A549 (cell line): ENCODE data around the gene MDGA2. TPM values are rescaled to one million over a fixed set of nuclear protein-coding genes. Genes with fewer than 3 reads are reported as not detected.

Experiments
- ATAC-seq, 2 experiments: fragments of 200-7000 bp in 1 of 2; fragments of >200 bp in 1 of 2; cut with Nextera tagmentation in 1 of 2; cut with Tn5 transposase in 1 of 2; 3 replicates each; pipeline versions ENCODE4 v1.8.0 to v1.9.1; 2018 to 2020; ENCODE audit warnings: mild to moderate bottlenecking in 1 of 2, moderate library complexity in 1 of 2
- CTCF ChIA-PET: fragments of 300-600 bp; sonication (Branson Sonifier 250); formaldehyde crosslinking; extraction: SDS; loops from one replicate; lab custom pipeline; 2021; ENCODE audit warnings: antibody characterized with exemption, inconsistent platforms; lab: Yijun Ruan, JAX
- POLR2A ChIA-PET: fragments of 350-600 bp; formaldehyde crosslinking; extraction: SDS; loops from one replicate; lab custom pipeline; 2021; ENCODE audit warnings: antibody characterized with exemption, inconsistent platforms; lab: Yijun Ruan, JAX
- DNase-seq, 2 experiments: peaks; one replicate each; pipeline versions ENCODE4 v3.0.0 to v3.0.0-alpha.2; 2011 to 2016; ENCODE audit warnings: low read depth in 1 of 2, low spot score in 1 of 2
- FAIRE-seq: peaks from 2 replicates; lab custom pipeline; 2011; peaks lifted over from hg19 to GRCh38; lab: Jason Lieb, UNC
- H3K27ac ChIP-seq, 2 experiments: fragments of >200 bp; sonication (Bioruptor Twin); formaldehyde crosslinking; 3 replicates each; pipeline ENCODE4 v1.5.1; 2016 to 2017
- H3K4me1 ChIP-seq: fragments of >200 bp; sonication (Bioruptor Twin); formaldehyde crosslinking; 3 replicates; pipeline ENCODE4 v1.6.1; 2016
- H3K4me2 ChIP-seq: fragments of >200 bp; sonication (Bioruptor Twin); formaldehyde crosslinking; 3 replicates; pipeline ENCODE4 v1.6.1; 2016
- H3K4me3 ChIP-seq: fragments of >200 bp; sonication (Bioruptor Twin); formaldehyde crosslinking; 3 replicates; pipeline ENCODE4 v1.5.1; 2016
- H3K9me3 ChIP-seq: fragments of >200 bp; sonication (Bioruptor Twin); formaldehyde crosslinking; 3 replicates; pipeline ENCODE4 v1.6.1; 2016
- BHLHE40 ChIP-seq: IDR thresholded peaks from 2 replicates; pipeline ENCODE4 v1.6.1; 2012; ENCODE audit warnings: low read depth, low read length, inconsistent platforms
- CBX2 ChIP-seq: fragments of 200-600 bp; sonication (generic); IDR thresholded peaks from 2 replicates; pipeline ENCODE4 v1.6.1; 2016; ENCODE audit warnings: low read depth, mild to moderate bottlenecking, borderline replicate concordance
- CBX8 ChIP-seq: fragments of 200-600 bp; sonication (generic); IDR thresholded peaks from 2 replicates; pipeline ENCODE4 v1.6.1; 2016
- CEBPB ChIP-seq, 2 experiments: fragments of >200 bp in 1 of 2; sonication (Bioruptor Twin) in 1 of 2; formaldehyde crosslinking in 1 of 2; IDR thresholded peaks; 2 replicates each; pipeline ENCODE4 v1.6.1; 2012 to 2016
- CTCF ChIP-seq: fragments of >200 bp; sonication (Bioruptor Twin); formaldehyde crosslinking; IDR thresholded peaks from 3 replicates; pipeline ENCODE4 v1.5.1; 2016
- E2F6 ChIP-seq: IDR thresholded peaks from 2 replicates; pipeline ENCODE4 v1.6.1; 2012; ENCODE audit warnings: low read depth, borderline replicate concordance
- EHF ChIP-seq: fragments of 250-450 bp; sonication (Bioruptor Pico); IDR thresholded peaks from 2 replicates; pipeline ENCODE4 v1.5.0; 2020; ENCODE audit warnings: mild to moderate bottlenecking
- EHMT2 ChIP-seq: fragments of 200-600 bp; sonication (generic); IDR thresholded peaks from 2 replicates; pipeline ENCODE4 v1.6.1; 2016; ENCODE audit warnings: antibody characterized with exemption, low read depth, mild to moderate bottlenecking, moderate library complexity
- FOSL2 ChIP-seq, 2 experiments: fragments of 450-650 bp in 1 of 2; fragments of >200 bp in 1 of 2; sonication (Bioruptor Twin) in 1 of 2; formaldehyde crosslinking; IDR thresholded peaks; 2 replicates each; pipeline versions ENCODE4 v1.5.0 to v1.6.1; 2016 to 2020; ENCODE audit warnings: mild to moderate bottlenecking in 1 of 2, moderate library complexity in 1 of 2
- FOXS1 ChIP-seq: fragments of 250-450 bp; sonication (Bioruptor Pico); IDR thresholded peaks from 2 replicates; pipeline ENCODE4 v1.5.0; 2020; ENCODE audit warnings: mild to moderate bottlenecking, moderate library complexity
- GATA3 ChIP-seq: IDR thresholded peaks from 2 replicates; pipeline ENCODE4 v1.6.1; 2012; ENCODE audit warnings: borderline replicate concordance
- HDAC2 ChIP-seq: fragments of 200-600 bp; sonication (generic); IDR thresholded peaks from 2 replicates; pipeline ENCODE4 v1.6.1; 2016
- HES2 ChIP-seq: fragments of >200 bp; sonication (Bioruptor Twin); formaldehyde crosslinking; IDR thresholded peaks from 2 replicates; pipeline ENCODE4 v1.6.1; 2016
- HOXB13 ChIP-seq: fragments of 250-450 bp; sonication (Bioruptor Pico); IDR thresholded peaks from 2 replicates; pipeline ENCODE4 v1.5.0; 2020; ENCODE audit warnings: low read depth, mild to moderate bottlenecking, moderate library complexity
- PBX3 ChIP-seq: IDR thresholded peaks from 2 replicates; pipeline ENCODE4 v1.6.1; 2012
- POLR2A ChIP-seq: IDR thresholded peaks from 2 replicates; pipeline ENCODE4 v1.6.1; 2012; ENCODE audit warnings: mild to moderate bottlenecking, low read length
- RNF2 ChIP-seq: fragments of 200-600 bp; sonication (generic); IDR thresholded peaks from 2 replicates; pipeline ENCODE4 v1.6.1; 2016; ENCODE audit warnings: low read depth, mild to moderate bottlenecking, antibody characterized with exemption, moderate library complexity, borderline replicate concordance
- TFCP2L1 ChIP-seq: fragments of 250-450 bp; sonication (Bioruptor Pico); IDR thresholded peaks from 2 replicates; pipeline ENCODE4 v1.5.0; 2021; ENCODE audit warnings: mild to moderate bottlenecking
- WGBS: methylation state at CpG from one replicate; pipeline ENCODE4 v1.1.6; 2017; ENCODE audit errors: missing lambda C conversion rate; 5-methylcytosine and 5-hydroxymethylcytosine counted together
- polyA plus RNA-seq, 4 experiments: library from polyadenylated mRNA; depleted of rRNA in 3 of 4; stranded (reverse); fragments of >200 nt; fragmentation: RNase III in 1 of 4; extraction: RNeasy Plus Mini Kit Qiagen cat#74134 plus additional on column Dnase treatment in 1 of 4; gene quantifications; 2 replicates in 3 of 4; 3 replicates in 1 of 4; pipeline ENCODE4 v1.2.3, GENCODE V29; 2011 to 2017
- TF ChIP-seq, protein P1 (sequence below): fragments of 250-450 bp; sonication (Bioruptor Pico); IDR thresholded peaks from 2 replicates; pipeline ENCODE4 v1.5.0; 2020; ENCODE audit warnings: low read depth, mild to moderate bottlenecking, moderate library complexity
- TF ChIP-seq, protein P2 (sequence below): fragments of 450-650 bp; IDR thresholded peaks from 2 replicates; pipeline ENCODE4 v1.6.1; 2014; ENCODE audit warnings: antibody characterized with exemption
- TF ChIP-seq, protein P3 (sequence below): fragments of 250-450 bp; sonication (Bioruptor Pico); IDR thresholded peaks from 2 replicates; pipeline ENCODE4 v1.5.0; 2021; ENCODE audit warnings: mild to moderate bottlenecking, moderate library complexity, borderline replicate concordance
- TF ChIP-seq, protein P4 (sequence below): fragments of 150-350 bp; IDR thresholded peaks from 2 replicates; pipeline ENCODE4 v1.6.1; 2014; ENCODE audit warnings: low read depth, mild to moderate bottlenecking, low read length

The MDGA2 gene
- polyA plus RNA-seq, 2 of the 4 experiments (the other 2 are of a cell fraction): 0.08 to 0.12 TPM

DNA sequence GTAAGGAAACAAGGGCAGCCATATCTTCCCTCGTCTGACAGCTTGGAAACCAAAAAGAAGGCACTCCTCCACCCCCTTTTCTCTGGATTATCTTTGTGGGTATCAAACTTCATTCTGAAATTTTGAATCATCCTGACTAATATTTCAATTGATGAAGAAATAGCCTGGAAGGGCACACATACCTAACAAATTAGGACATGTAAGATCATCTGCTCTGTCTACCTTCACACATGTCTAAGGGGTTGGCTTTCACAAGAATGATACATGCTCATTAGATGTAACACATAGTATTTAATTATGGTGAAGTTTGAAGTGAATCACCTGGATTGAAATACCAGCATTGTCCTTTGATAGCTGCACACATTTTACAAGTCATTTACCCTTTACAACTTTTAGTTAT lies 675.7 kb downstream of the MDGA2 start:
- ATAC-seq (no peak), FAIRE-seq (no peak), DNase-seq (no peak)
- Histone ChIP-seq H3K27ac (no peak overlapping the region), H3K4me3 (no peak overlapping the region), H3K4me1 (no peaks in the 10 kb centered on the region)
- CTCF ChIA-PET: no interaction called here
- 0% methylated on average over 1 of the region's 1 CpG for WGBS
- TF ChIP-seq EHF (CRISPR knock-in tag): no peak
- TF ChIP-seq E2F6: no peak
- TF ChIP-seq RNF2: no peak
- TF ChIP-seq HOXB13 (CRISPR knock-in tag): no peak
- TF ChIP-seq TFCP2L1 (CRISPR knock-in tag): no peak
- TF ChIP-seq, all 56 proteins: peak for 0
- Histone ChIP-seq H3K9me3 (no peaks in the 10 kb centered on the region), H3K4me2 (no peak overlapping the region)
- POLR2A ChIA-PET: no interaction called here

DNA sequence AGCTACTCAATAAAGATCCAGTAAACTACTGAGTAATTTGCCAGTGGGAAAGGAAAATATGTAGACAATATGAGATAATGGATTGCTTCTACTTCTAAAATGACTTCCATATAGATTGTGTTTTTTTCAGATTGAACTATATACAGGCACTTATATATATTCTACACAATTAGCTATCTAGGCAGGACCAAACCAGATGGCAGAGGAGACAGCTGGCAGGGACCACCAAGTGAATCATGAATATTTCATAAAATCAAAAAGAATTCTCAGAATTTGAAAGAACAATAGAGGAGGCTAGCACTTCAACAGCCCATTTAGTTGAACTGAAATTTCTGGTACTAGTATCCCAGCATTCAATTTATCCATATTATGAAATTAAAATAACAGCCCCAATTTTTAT lies 685.8 kb downstream of the MDGA2 start:
- Histone ChIP-seq H3K9me3 (no peaks in the 10 kb centered on the region), H3K4me3 (no peak overlapping the region), H3K4me2 (no peak overlapping the region), H3K27ac (no peak overlapping the region), H3K4me1 (no peaks in the 10 kb centered on the region)
- FAIRE-seq: no peak
- TF ChIP-seq FOXS1 (CRISPR knock-in tag) (no peak), E2F6 (no peak), FOSL2 (IDR thresholded peaks at IDR 0.05) (no peak), FOSL2 (CRISPR knock-in tag; IDR thresholded peaks at IDR 0.05) (no peak), CTCF (no peak), HES2 (no peak), BHLHE40 (no peak)
- no peak for ATAC-seq
- no peak for DNase-seq
- ChIA-PET POLR2A (no interaction called here), CTCF (no interaction called here)

DNA sequence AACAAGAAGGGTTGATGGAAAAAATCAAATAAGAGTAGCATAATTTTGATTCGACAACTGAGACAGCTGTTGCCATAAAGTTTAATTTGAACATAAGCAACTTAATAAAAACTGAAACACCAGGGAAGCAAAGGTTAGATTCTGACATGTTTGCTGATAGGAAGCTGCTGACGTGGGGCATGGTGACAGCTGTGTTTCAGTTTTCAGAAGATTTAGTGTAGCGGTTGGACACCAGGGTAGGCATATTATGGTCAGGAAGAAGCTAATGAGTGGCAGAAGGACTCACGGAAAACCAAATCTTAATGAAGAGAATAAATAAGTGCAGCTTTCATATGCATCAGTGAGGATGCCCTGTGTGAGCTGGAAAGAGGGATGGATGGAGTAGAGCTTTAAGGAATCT lies 687.1 kb downstream of the MDGA2 start:
- POLR2A ChIA-PET: no interaction called here

More for the DNA sequence above, 687.1 kb downstream of the MDGA2 start:
- ATAC-seq: no peak
- DNase-seq: no peak
- H3K4me3 ChIP-seq: no peak overlapping the region
- no peak overlapping the region for H3K4me2 ChIP-seq
- FAIRE-seq: no peak
- no peaks in the 10 kb centered on the region for H3K4me1 ChIP-seq
- no peak overlapping the region for H3K27ac ChIP-seq
- TF ChIP-seq GATA3 (no peak), BHLHE40 (no peak), HES2 (no peak), CEBPB (IDR thresholded peaks at IDR 0.05) (no peak), FOSL2 (IDR thresholded peaks at IDR 0.05) (no peak), FOSL2 (CRISPR knock-in tag; IDR thresholded peaks at IDR 0.05) (no peak), E2F6 (no peak), POLR2A (no peak), EHMT2 (no peak), CBX8 (no peak), FOXS1 (CRISPR knock-in tag) (no peak), CBX2 (no peak), PBX3 (no peak), HDAC2 (no peak)
- TF ChIP-seq, protein P1, sequence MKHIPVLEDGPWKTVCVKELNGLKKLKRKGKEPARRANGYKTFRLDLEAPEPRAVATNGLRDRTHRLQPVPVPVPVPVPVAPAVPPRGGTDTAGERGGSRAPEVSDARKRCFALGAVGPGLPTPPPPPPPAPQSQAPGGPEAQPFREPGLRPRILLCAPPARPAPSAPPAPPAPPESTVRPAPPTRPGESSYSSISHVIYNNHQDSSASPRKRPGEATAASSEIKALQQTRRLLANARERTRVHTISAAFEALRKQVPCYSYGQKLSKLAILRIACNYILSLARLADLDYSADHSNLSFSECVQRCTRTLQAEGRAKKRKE (CRISPR knock-in tag): no peak
- TF ChIP-seq, protein P2, sequence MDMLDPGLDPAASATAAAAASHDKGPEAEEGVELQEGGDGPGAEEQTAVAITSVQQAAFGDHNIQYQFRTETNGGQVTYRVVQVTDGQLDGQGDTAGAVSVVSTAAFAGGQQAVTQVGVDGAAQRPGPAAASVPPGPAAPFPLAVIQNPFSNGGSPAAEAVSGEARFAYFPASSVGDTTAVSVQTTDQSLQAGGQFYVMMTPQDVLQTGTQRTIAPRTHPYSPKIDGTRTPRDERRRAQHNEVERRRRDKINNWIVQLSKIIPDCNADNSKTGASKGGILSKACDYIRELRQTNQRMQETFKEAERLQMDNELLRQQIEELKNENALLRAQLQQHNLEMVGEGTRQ: no peak
- TF ChIP-seq, protein P3, sequence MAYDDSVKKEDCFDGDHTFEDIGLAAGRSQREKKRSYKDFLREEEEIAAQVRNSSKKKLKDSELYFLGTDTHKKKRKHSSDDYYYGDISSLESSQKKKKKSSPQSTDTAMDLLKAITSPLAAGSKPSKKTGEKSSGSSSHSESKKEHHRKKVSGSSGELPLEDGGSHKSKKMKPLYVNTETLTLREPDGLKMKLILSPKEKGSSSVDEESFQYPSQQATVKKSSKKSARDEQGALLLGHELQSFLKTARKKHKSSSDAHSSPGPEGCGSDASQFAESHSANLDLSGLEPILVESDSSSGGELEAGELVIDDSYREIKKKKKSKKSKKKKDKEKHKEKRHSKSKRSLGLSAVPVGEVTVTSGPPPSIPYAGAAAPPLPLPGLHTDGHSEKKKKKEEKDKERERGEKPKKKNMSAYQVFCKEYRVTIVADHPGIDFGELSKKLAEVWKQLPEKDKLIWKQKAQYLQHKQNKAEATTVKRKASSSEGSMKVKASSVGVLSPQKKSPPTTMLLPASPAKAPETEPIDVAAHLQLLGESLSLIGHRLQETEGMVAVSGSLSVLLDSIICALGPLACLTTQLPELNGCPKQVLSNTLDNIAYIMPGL (CRISPR knock-in tag): no peak
- TF ChIP-seq, protein P4, sequence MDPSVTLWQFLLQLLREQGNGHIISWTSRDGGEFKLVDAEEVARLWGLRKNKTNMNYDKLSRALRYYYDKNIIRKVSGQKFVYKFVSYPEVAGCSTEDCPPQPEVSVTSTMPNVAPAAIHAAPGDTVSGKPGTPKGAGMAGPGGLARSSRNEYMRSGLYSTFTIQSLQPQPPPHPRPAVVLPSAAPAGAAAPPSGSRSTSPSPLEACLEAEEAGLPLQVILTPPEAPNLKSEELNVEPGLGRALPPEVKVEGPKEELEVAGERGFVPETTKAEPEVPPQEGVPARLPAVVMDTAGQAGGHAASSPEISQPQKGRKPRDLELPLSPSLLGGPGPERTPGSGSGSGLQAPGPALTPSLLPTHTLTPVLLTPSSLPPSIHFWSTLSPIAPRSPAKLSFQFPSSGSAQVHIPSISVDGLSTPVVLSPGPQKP: no peak
- 14% methylated on average over 4 of the region's 4 CpGs for WGBS
- CTCF ChIA-PET: no interaction called here
- no peaks in the 10 kb centered on the region for H3K9me3 ChIP-seq
